ENCODE data around the gene LNX1. TPM values are rescaled to one million over a fixed set of nuclear protein-coding genes. Genes with fewer than 3 reads are reported as not detected.

Gene LNX1
- polyA plus RNA-seq, 1 experiment, result 2.6 TPM

GRCh38 chr4:53431052-53431451 lies 160.2 kb downstream of the LNX1 start:
- POLR2A ChIA-PET, result interaction anchor here (0.6 kb wide), 1 partner anchor 13 kb away, joined by 7 read pairs; no protein-coding TSS in a partner anchor
- DNase-seq (ENCODE audit: low read depth, low spot score), result no peak

GRCh38 chr4:53427366-53427765 lies 163.9 kb downstream of the LNX1 start:
- ChIA-PET POLR2A (no interaction called here), CTCF (interaction anchor here (0.6 to 0.7 kb wide), 2 partner anchors 8 to 78 kb away, joined by 3 to 4 read pairs; no protein-coding TSS in a partner anchor)
- Histone ChIP-seq H3K4me3 (ENCODE audit: low read depth, low read length) (no peak overlapping the region), H3K9me3 (ENCODE audit: control insufficient read depth, insufficient read depth, low read length) (no peaks in the 10 kb centered on the region), H3K27me3 (ENCODE audit: control insufficient read depth, insufficient read depth, low read length) (no peaks in the 10 kb centered on the region), H3K27ac (ENCODE audit: low read depth, low read length) (no peak overlapping the region)
- DNase-seq (ENCODE audit: low read depth, low spot score), result no peak
- TF ChIP-seq, protein P1, sequence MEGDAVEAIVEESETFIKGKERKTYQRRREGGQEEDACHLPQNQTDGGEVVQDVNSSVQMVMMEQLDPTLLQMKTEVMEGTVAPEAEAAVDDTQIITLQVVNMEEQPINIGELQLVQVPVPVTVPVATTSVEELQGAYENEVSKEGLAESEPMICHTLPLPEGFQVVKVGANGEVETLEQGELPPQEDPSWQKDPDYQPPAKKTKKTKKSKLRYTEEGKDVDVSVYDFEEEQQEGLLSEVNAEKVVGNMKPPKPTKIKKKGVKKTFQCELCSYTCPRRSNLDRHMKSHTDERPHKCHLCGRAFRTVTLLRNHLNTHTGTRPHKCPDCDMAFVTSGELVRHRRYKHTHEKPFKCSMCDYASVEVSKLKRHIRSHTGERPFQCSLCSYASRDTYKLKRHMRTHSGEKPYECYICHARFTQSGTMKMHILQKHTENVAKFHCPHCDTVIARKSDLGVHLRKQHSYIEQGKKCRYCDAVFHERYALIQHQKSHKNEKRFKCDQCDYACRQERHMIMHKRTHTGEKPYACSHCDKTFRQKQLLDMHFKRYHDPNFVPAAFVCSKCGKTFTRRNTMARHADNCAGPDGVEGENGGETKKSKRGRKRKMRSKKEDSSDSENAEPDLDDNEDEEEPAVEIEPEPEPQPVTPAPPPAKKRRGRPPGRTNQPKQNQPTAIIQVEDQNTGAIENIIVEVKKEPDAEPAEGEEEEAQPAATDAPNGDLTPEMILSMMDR (IDR thresholded peaks at IDR 0.05; ENCODE audit: low read depth, low read length), result no peak

More at GRCh38 chr4:53431052-53431451, 160.2 kb downstream of the LNX1 start:
- TF ChIP-seq, protein P1 (IDR thresholded peaks at IDR 0.05; ENCODE audit: low read depth, low read length), result no peak
- Histone ChIP-seq H3K9me3 (ENCODE audit: control insufficient read depth, insufficient read depth, low read length) (no peaks in the 10 kb centered on the region), H3K4me3 (ENCODE audit: low read depth, low read length) (no peak overlapping the region), H3K27me3 (ENCODE audit: control insufficient read depth, insufficient read depth, low read length) (no peaks in the 10 kb centered on the region), H3K27ac (ENCODE audit: low read depth, low read length) (no peak overlapping the region)
- CTCF ChIA-PET, result interaction anchor here (0.5 to 1.6 kb wide), 2 partner anchors 233 to 416 kb away, joined by 3 to 7 read pairs; no protein-coding TSS in a partner anchor

DNA sequence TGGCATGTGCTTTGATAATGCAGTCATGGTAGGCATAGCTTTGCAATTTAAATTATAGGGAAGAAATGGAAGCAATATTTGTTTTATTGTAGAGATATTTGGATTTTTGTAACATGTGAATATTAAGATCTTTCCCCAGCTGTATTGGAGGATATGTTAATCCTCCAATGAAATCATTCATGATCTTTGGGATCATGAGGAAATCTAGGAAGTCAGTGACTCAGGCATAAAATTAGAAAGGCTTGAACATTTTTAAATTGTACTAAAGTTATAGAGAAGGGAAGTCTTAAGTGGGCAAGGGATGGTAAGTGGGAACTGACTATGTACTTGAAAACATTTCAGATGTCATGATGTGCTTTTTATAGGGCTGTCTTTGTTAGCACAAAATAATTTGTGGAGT lies 167.0 kb downstream of the LNX1 start:
- POLR2A ChIA-PET, result no interaction called here
- Histone ChIP-seq H3K4me3 (ENCODE audit: low read depth, low read length) (no peak overlapping the region), H3K27me3 (ENCODE audit: control insufficient read depth, insufficient read depth, low read length) (no peaks in the 10 kb centered on the region), H3K9me3 (ENCODE audit: control insufficient read depth, insufficient read depth, low read length) (no peaks in the 10 kb centered on the region), H3K27ac (ENCODE audit: low read depth, low read length) (no peak overlapping the region)
- TF ChIP-seq, protein P1 (IDR thresholded peaks at IDR 0.05; ENCODE audit: low read depth, low read length), result no peak
- CTCF ChIA-PET, result no interaction called here
- no peak for DNase-seq (ENCODE audit: low read depth, low spot score)

GRCh38 chr4:53422367-53422766 lies 168.9 kb downstream of the LNX1 start:
- no peaks in the 10 kb centered on the region for H3K9me3 ChIP-seq (ENCODE audit: control insufficient read depth, insufficient read depth, low read length)
- H3K4me3 ChIP-seq (ENCODE audit: low read depth, low read length), result no peak overlapping the region
- H3K27ac ChIP-seq (ENCODE audit: low read depth, low read length), result no peak overlapping the region
- no peak for DNase-seq (ENCODE audit: low read depth, low spot score)
- no peaks in the 10 kb centered on the region for H3K27me3 ChIP-seq (ENCODE audit: control insufficient read depth, insufficient read depth, low read length)
- TF ChIP-seq, protein P1 (IDR thresholded peaks at IDR 0.05; ENCODE audit: low read depth, low read length), result no peak
- POLR2A ChIA-PET, result no interaction called here
- CTCF ChIA-PET, result interaction anchor here (0.6 kb wide), 1 partner anchor 641 kb away, joined by 3 read pairs; no protein-coding TSS in a partner anchor

DNA sequence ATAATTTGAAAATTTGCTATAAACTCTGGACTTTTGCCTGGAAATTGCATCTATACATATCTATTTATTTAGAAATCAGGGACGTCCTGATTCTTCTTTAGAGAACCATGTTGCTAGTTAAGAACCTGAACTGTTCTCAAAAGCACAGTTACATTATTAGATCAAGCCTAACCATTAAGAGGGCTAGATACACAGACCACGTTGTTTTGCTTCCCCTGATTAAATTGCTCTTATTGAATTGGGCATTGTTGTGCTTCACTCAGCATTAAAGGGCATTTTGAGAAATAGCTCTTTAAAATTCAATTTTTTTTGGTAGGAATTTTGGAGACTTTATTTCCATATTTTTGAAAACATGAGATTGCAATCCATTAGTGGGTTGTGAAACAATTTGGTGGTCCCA lies 169.5 kb downstream of the LNX1 start:
- ChIA-PET CTCF (no interaction called here), POLR2A (no interaction called here)
- TF ChIP-seq, protein P1 (IDR thresholded peaks at IDR 0.05; ENCODE audit: low read depth, low read length), result no peak
- no peak for DNase-seq (ENCODE audit: low read depth, low spot score)
- Histone ChIP-seq H3K27me3 (ENCODE audit: control insufficient read depth, insufficient read depth, low read length) (no peaks in the 10 kb centered on the region), H3K9me3 (ENCODE audit: control insufficient read depth, insufficient read depth, low read length) (no peaks in the 10 kb centered on the region), H3K27ac (ENCODE audit: low read depth, low read length) (no peak overlapping the region), H3K4me3 (ENCODE audit: low read depth, low read length) (no peak overlapping the region)
